CD4-positive, alpha-beta T cell (primary cell): Measurements from ENCODE around the gene PACSIN1. TPM values are rescaled to one million over a fixed set of nuclear protein-coding genes. Genes with fewer than 3 reads are reported as not detected.

ENCODE experiments used
- ATAC-seq: fragments of 200-7000 bp; cut with Tn5 transposase; one replicate; pipeline ENCODE4 v1.10.0; 2022; ENCODE audit warnings: mild to moderate bottlenecking; ENCODE audit not compliant: poor library complexity
- CTCF ChIA-PET: fragments of 350-600 bp; sonication (Branson Sonifier 250); formaldehyde crosslinking; loops from one replicate; lab custom pipeline; 2021; ENCODE audit warnings: antibody characterized with exemption, inconsistent platforms; lab: Charles Lee
- POLR2A ChIA-PET: fragments of 350-600 bp; sonication (Branson Sonifier 250); formaldehyde crosslinking; loops from one replicate; lab custom pipeline; 2021; ENCODE audit warnings: antibody characterized with exemption, inconsistent platforms; lab: Charles Lee
- DNase-seq, 14 experiments: peaks; one replicate each; pipeline ENCODE4 v3.0.0-alpha.2; 2013 to 2020; ENCODE audit warnings: mixed read lengths in 2 of 14
- H3K27ac ChIP-seq, 2 donors: one replicate each; pipeline versions ENCODE4 v1.5.1 to v1.7.0; 2013; ENCODE audit warnings: low read length in 2 of 2, low read depth in 1 of 2, mild to moderate bottlenecking in 1 of 2
- H3K27me3 ChIP-seq, 2 experiments: 1 replicate in 1 of 2; 2 replicates in 1 of 2; pipeline versions ENCODE4 v1.6.1 to v1.7.0; 2013; ENCODE audit warnings: low read length in 2 of 2, control low read depth in 1 of 2, mild to moderate bottlenecking in 1 of 2, moderate library complexity in 1 of 2; ENCODE audit not compliant: insufficient read depth in 2 of 2, control insufficient read depth in 1 of 2
- H3K36me3 ChIP-seq: one replicate; pipeline ENCODE4 v1.6.1; 2013; ENCODE audit warnings: low read length, control low read depth; ENCODE audit not compliant: insufficient read depth
- H3K4me1 ChIP-seq: one replicate; pipeline ENCODE4 v1.6.1; 2013; ENCODE audit warnings: low read length, control low read depth; ENCODE audit not compliant: insufficient read depth
- H3K4me3 ChIP-seq: one replicate; pipeline ENCODE4 v1.5.1; 2013; ENCODE audit warnings: mild to moderate bottlenecking, low read length, moderate library complexity
- H3K9me3 ChIP-seq, 2 experiments: 1 replicate in 1 of 2; 2 replicates in 1 of 2; pipeline versions ENCODE4 v1.6.1 to v1.7.0; 2013; ENCODE audit warnings: low read length in 2 of 2, mild to moderate bottlenecking in 2 of 2, control low read depth in 1 of 2, moderate library complexity in 1 of 2; ENCODE audit not compliant: control insufficient read depth in 1 of 2, insufficient read depth in 1 of 2
- H3K27ac Mint-ChIP-seq: one replicate; pipeline ENCODE4 v1.8.0; 2020; ENCODE audit warnings: mixed read lengths
- H3K27me3 Mint-ChIP-seq: one replicate; pipeline ENCODE4 v1.8.0; 2021; ENCODE audit warnings: mixed read lengths
- H3K36me3 Mint-ChIP-seq: one replicate; pipeline ENCODE4 v1.8.0; 2021; ENCODE audit warnings: low read depth, mixed read lengths
- H3K4me1 Mint-ChIP-seq: one replicate; pipeline ENCODE4 v1.8.0; 2021; ENCODE audit warnings: low read depth, mixed read lengths
- H3K4me3 Mint-ChIP-seq: one replicate; pipeline ENCODE4 v1.8.0; 2020; ENCODE audit warnings: mild to moderate bottlenecking, mixed read lengths
- H3K9me3 Mint-ChIP-seq: one replicate; pipeline ENCODE4 v1.8.0; 2020; ENCODE audit warnings: mixed read lengths
- CTCF ChIP-seq: fragments of 200-600 bp; IDR thresholded peaks from one replicate; pipeline ENCODE4 v1.8.0; 2022; ENCODE audit warnings: antibody characterized with exemption, mild to moderate bottlenecking
- intact Hi-C, 2 experiments: fragments of 100-400 bp; cut with DNase I in 1 of 2; cut with micrococcal nuclease in 1 of 2; formaldehyde crosslinking; loops; one replicate each; pipeline versions ENCODE4 v1.15.1 to v1.9.0; 2023 to 2025; cut with DNase I, micrococcal nuclease
- total RNA-seq, 174 experiments: library from RNA in 2 of 174; stranded (reverse) in 2 of 174; gene quantifications; one replicate each; pipeline ENCODE4 v1.2.3 and lab custom pipeline; 2021 to 2026

The PACSIN1 gene
- total RNA-seq, 2 experiments from 2014 or later, result 1.3 to 1.4 TPM

DNA sequence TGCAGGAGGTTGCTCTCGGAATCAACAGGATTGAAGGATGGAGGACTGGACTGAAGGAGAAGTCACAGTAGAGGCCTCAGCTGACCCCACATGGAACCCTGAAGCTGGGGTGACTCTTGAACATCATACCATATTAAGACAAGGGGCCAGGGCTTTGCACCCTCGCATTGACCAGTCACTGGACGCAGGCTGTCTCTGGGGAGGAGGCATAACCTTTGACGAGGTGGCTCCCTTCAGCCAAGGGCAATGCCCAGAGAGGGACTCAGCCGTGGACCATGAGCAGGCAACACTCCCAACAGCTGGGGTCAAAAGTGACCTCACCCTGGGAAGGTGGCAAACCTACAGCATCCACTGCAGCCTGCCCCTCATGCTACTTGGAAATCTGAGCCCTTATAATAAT is 21.7 kb downstream of the PACSIN1 start:
- peaks cover 36% of the 10 kb centered on the region for H3K4me1 Mint-ChIP-seq
- POLR2A ChIA-PET, result no interaction called here

DNA sequence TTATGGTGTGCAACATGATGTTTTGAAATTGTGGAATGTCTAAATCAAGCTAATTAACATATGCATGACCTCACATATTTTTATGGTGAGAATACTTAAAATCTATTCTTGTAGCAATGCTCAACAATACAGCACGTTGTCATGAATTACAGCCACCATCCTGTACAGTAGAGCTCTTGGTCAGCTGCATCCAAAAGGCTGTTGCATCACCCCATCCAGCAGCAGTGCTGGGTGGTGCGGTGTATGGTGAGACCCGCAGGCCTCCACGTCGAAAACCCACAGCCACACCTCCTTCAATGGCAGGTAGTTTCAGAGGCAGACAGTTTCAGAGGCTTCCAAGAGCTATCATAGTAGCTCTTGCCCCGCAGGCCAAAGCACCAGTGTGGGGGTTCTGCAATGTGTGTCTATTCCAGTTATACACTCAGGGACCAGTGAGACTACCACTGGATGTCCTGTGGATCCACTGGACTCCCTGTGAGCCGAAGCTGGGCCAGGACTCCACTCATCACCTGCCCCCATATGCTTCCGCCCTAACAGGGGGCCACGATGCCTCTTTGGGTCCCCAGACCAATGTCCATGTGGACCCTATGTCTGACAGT is 23.4 kb downstream of the PACSIN1 start:
- H3K4me3 ChIP-seq, result no peak overlapping the region
- peaks cover 24% of the 10 kb centered on the region for H3K4me1 ChIP-seq
- Mint-ChIP-seq H3K4me3 (no peak overlapping the region), H3K9me3 (no peaks in the 10 kb centered on the region), H3K27ac (no peak overlapping the region), H3K4me1 (peaks cover 31% of the 10 kb centered on the region), H3K36me3 (no peaks in the 10 kb centered on the region), H3K27me3 (no peaks in the 10 kb centered on the region)
- no peak for TF ChIP-seq CTCF
- intact Hi-C loops, result loop anchor here in 1 of 2 experiments (5.0 kb wide), 1 partner anchor 608 kb away; no protein-coding TSS in a partner anchor
- no peak for ATAC-seq
- no peaks in the 10 kb centered on the region for H3K36me3 ChIP-seq
- POLR2A ChIA-PET, result no interaction called here
- no peaks in the 10 kb centered on the region for H3K9me3 ChIP-seq
- no peaks in the 10 kb centered on the region for H3K27me3 ChIP-seq
- no peak overlapping the region for H3K27ac ChIP-seq
- no peak for DNase-seq
- CTCF ChIA-PET, result no interaction called here

More for the DNA sequence above, 21.7 kb downstream of the PACSIN1 start:
- H3K4me3 ChIP-seq, result no peak overlapping the region
- H3K4me1 ChIP-seq, result peaks cover 24% of the 10 kb centered on the region
- no peak for DNase-seq
- no peak for ATAC-seq
- no peak overlapping the region for H3K27ac ChIP-seq
- Mint-ChIP-seq H3K27me3 (no peaks in the 10 kb centered on the region), H3K4me3 (no peak overlapping the region), H3K9me3 (no peaks in the 10 kb centered on the region), H3K36me3 (no peaks in the 10 kb centered on the region), H3K27ac (peak overlapping the region; percentile 68)
- intact Hi-C loops, result loop anchor here in 1 of 2 experiments (5.0 kb wide), 1 partner anchor 610 kb away; no protein-coding TSS in a partner anchor
- H3K27me3 ChIP-seq, result no peaks in the 10 kb centered on the region
- TF ChIP-seq CTCF, result no peak
- CTCF ChIA-PET, result no interaction called here
- no peaks in the 10 kb centered on the region for H3K9me3 ChIP-seq
- no peaks in the 10 kb centered on the region for H3K36me3 ChIP-seq

GRCh38 chr6:34490390-34491090 is 24.7 kb downstream of the PACSIN1 start:
- POLR2A ChIA-PET, result no interaction called here
- ATAC-seq (no peak), DNase-seq (no peak)
- Mint-ChIP-seq H3K36me3 (no peaks in the 10 kb centered on the region), H3K4me1 (peaks cover 19% of the 10 kb centered on the region), H3K9me3 (no peaks in the 10 kb centered on the region), H3K27ac (no peak overlapping the region), H3K4me3 (no peak overlapping the region), H3K27me3 (no peaks in the 10 kb centered on the region)
- H3K4me3 ChIP-seq, result no peak overlapping the region
- intact Hi-C loops, result no loop called here
- no peaks in the 10 kb centered on the region for H3K36me3 ChIP-seq
- CTCF ChIA-PET, result no interaction called here
- H3K27ac ChIP-seq, result no peak overlapping the region
- peaks cover 13% of the 10 kb centered on the region for H3K4me1 ChIP-seq
- no peaks in the 10 kb centered on the region for H3K27me3 ChIP-seq
- H3K9me3 ChIP-seq, result no peaks in the 10 kb centered on the region
- no peak for TF ChIP-seq CTCF
